Measurements from ENCODE around the gene GRIA4. TPM values are rescaled to one million over a fixed set of nuclear protein-coding genes. Genes with fewer than 3 reads are reported as not detected.
A peak's percentile ranks its signal among the peaks of the same experiment; 100 is the strongest.

The GRIA4 gene
- total RNA-seq (2021), result not detected in 2 replicates
- Bru-seq, nascent RNA, result percentile 0 among the genes with signal in this experiment
- BruChase-seq, experiment 1, labeled RNA remaining after a 2-hour chase, result percentile 0 among the genes with signal in this experiment
- not detected for BruChase-seq, experiment 2, labeled RNA remaining after a 6-hour chase
- long read RNA-seq, partial matches to known transcripts, result 0 of 1 reads
- long read RNA-seq, other reads (novel, unspliced or antisense), result 1 of 1 reads

DNA sequence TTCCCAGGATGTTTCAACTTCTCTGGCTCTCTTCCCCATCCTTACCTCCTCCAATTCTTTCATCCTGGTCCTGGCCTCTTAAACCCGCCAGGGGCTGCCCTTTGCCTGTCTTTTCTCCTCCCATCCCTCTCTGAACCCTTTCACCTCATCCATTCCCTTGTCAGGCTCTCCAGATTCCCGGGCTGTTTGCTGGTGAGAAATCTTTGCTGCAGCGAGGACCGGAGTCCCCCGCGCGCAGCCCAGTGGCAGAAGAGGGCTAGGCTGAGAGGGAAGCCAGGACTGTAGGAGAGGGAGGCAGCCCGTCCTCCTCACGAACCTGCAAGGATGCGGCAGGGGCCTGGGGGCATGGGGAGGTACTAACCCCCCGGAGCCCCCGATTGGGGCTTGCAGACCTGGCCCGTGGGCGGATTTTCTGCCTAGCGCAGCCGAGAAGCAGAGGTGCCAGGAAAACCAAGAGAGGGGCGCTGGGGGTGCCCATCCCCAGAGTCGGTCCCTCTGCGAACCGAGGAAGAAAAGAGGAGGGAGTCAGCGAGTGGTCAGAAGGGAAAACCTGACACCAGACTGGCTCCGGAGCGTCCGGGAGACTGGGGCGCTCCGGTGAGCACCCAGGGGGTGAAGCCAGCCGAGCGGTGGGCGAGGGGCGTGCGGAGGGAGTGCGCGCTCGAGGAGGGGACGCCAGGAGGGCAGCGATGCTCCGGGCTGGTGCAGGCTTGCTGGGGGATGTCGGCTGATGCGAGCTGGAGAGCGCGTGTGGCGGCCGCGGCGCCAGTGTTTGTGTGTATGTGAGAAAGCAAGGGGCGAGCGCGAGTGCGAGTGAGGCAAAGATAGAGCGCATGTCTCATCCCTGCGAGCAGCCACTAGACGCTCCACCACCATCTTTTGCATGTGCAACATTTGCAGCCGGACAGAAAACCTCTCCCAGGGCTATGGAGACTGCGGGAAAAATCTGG lies at the start of gene GRIA4:
Gene GRIA4, plus strand, starts transcription at position 242 of the 950 bp plus-strand sequence. CDS start 925 bp downstream, outside the sequence.
- no peak within 1 kb of the TSS for H3K4me3 ChIP-seq
- no TSS peak for BruUV-seq (replicated peaks)
- TF ChIP-seq, protein P1, sequence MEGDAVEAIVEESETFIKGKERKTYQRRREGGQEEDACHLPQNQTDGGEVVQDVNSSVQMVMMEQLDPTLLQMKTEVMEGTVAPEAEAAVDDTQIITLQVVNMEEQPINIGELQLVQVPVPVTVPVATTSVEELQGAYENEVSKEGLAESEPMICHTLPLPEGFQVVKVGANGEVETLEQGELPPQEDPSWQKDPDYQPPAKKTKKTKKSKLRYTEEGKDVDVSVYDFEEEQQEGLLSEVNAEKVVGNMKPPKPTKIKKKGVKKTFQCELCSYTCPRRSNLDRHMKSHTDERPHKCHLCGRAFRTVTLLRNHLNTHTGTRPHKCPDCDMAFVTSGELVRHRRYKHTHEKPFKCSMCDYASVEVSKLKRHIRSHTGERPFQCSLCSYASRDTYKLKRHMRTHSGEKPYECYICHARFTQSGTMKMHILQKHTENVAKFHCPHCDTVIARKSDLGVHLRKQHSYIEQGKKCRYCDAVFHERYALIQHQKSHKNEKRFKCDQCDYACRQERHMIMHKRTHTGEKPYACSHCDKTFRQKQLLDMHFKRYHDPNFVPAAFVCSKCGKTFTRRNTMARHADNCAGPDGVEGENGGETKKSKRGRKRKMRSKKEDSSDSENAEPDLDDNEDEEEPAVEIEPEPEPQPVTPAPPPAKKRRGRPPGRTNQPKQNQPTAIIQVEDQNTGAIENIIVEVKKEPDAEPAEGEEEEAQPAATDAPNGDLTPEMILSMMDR (conservative IDR thresholded peaks at IDR 0.05), result no peak
- TF ChIP-seq EZH2 (IDR thresholded peaks at IDR 0.05; ENCODE audit: low read depth), result no peak
- ChIA-PET POLR2A (ENCODE audit: unreplicated experiment) (interaction anchor here (0.7 kb wide), 1 partner anchor 144 kb away, joined by 4 read pairs; no protein-coding TSS in a partner anchor), CTCF (no interaction called here)
- intact Hi-C loops (cut with micrococcal nuclease; ENCODE audit: unreplicated experiment), result no loop called here
- DNase-seq, result no peak
- H3F3A ChIP-seq (ENCODE audit: insufficient read depth, low read depth), result no peaks in the 10 kb centered on the region
- H3K79me2 ChIP-seq (ENCODE audit: low read depth), result no peaks in the 10 kb centered on the region
- H3K4me1 ChIP-seq (replicated peaks; ENCODE audit: insufficient read depth), result no peaks in the 10 kb centered on the region
- peak within 1 kb of the TSS; percentile 42; the same call in 1 of the 2 replicates for H2AFZ ChIP-seq
- H3K9me3 ChIP-seq (ENCODE audit: insufficient read depth, low read depth), result no peaks in the 10 kb centered on the region
- no peaks in the 10 kb centered on the region for H3K27me3 ChIP-seq (ENCODE audit: insufficient read depth, low read depth)
- no peaks in the 10 kb centered on the region for H4K20me1 ChIP-seq (ENCODE audit: insufficient read depth)
- no peak within 1 kb of the TSS for H3K27ac ChIP-seq
- no peaks in the 10 kb centered on the region for H3K9me2 ChIP-seq (ENCODE audit: insufficient read depth)
- no peaks in the 10 kb centered on the region for H3K36me3 ChIP-seq (ENCODE audit: low read depth)
- H3K4me2 ChIP-seq, result peak within 1 kb of the TSS; percentile 33; the same call in 1 of the 2 replicates

DNA sequence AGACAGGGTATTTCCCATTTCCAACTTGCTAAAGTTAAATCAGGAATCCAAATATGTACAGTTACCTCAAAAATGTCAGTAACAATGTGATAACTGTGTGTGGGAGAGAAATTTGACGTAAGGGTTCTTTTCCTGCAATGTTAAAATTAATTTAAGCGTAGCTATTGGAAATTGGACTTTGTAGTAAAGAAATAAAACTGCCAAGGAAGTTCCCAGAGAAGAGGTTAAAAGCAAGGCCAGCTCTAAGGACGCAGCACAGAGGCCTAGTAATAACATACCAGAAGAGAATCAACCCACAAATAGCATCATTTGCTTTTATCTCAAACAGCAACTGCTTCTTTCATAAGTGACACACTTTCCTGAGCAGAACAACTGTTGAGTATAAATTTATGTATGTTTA lies 36.8 kb upstream of the GRIA4 start:
- intact Hi-C loops (cut with micrococcal nuclease; ENCODE audit: unreplicated experiment), result no loop called here
- Histone ChIP-seq H3K9me2 (ENCODE audit: insufficient read depth) (no peaks in the 10 kb centered on the region; the same call in 1 of the 2 replicates), H3K9me3 (ENCODE audit: insufficient read depth, low read depth) (no peaks in the 10 kb centered on the region), H3K36me3 (ENCODE audit: low read depth) (no peaks in the 10 kb centered on the region), H3K27ac (no peak overlapping the region), H4K20me1 (ENCODE audit: insufficient read depth) (no peaks in the 10 kb centered on the region), H3K79me2 (ENCODE audit: low read depth) (no peaks in the 10 kb centered on the region), H2AFZ (0 out of 2 replicates have a peak overlapping the region, but pooled peaks have one; percentile 8), H3K4me3 (no peak overlapping the region), H3K4me2 (no peak overlapping the region), H3F3A (ENCODE audit: insufficient read depth, low read depth) (no peaks in the 10 kb centered on the region; the same call in 1 of the 2 replicates), H3K27me3 (ENCODE audit: insufficient read depth, low read depth) (no peaks in the 10 kb centered on the region), H3K4me1 (replicated peaks; ENCODE audit: insufficient read depth) (0 out of 2 replicates have a peak, but pooled peaks cover 6% of the 10 kb centered on the region)
- DNase-seq, result no peak
- POLR2A ChIA-PET (ENCODE audit: unreplicated experiment), result no interaction called here
- BruUV-seq (replicated peaks), result no TSS peak
- CTCF ChIA-PET, result no interaction called here
- TF ChIP-seq EZH2 (IDR thresholded peaks at IDR 0.05; ENCODE audit: low read depth), result no peak
- TF ChIP-seq, protein P1 (conservative IDR thresholded peaks at IDR 0.05), result no peak

DNA sequence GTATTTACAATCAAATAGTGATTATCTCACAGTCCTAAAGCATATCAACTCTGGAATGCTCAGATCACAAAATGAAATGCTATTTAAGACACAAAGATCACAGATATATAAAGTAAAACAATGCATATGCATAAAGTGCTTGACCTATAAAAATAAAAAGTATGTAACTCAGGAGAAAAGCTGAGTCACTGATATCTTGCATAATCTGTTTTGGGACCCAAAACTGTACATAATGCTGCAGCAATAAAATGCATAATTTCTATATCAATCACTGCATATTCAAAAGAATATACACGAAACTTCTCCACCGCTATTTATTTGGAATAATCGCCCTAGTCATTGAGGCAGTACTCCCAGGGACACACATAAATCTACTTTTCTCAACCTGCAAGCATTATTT lies 34.9 kb upstream of the GRIA4 start:
- BruUV-seq (replicated peaks), result no TSS peak
- TF ChIP-seq, protein P1 (conservative IDR thresholded peaks at IDR 0.05), result no peak
- TF ChIP-seq EZH2 (IDR thresholded peaks at IDR 0.05; ENCODE audit: low read depth), result no peak
- H3K27me3 ChIP-seq (ENCODE audit: insufficient read depth, low read depth), result no peaks in the 10 kb centered on the region
- H3K36me3 ChIP-seq (ENCODE audit: low read depth), result no peaks in the 10 kb centered on the region
- no peak overlapping the region for H3K4me3 ChIP-seq
- no peaks in the 10 kb centered on the region for H3K9me3 ChIP-seq (ENCODE audit: insufficient read depth, low read depth)
- no peak overlapping the region for H3K4me2 ChIP-seq
- no peaks in the 10 kb centered on the region for H4K20me1 ChIP-seq (ENCODE audit: insufficient read depth)
- no peaks in the 10 kb centered on the region for H3F3A ChIP-seq (ENCODE audit: insufficient read depth, low read depth)
- intact Hi-C loops (cut with micrococcal nuclease; ENCODE audit: unreplicated experiment), result no loop called here
- H2AFZ ChIP-seq, result no peak overlapping the region
- DNase-seq, result no peak
- H3K9me2 ChIP-seq (ENCODE audit: insufficient read depth), result no peaks in the 10 kb centered on the region
- CTCF ChIA-PET, result no interaction called here
- POLR2A ChIA-PET (ENCODE audit: unreplicated experiment), result no interaction called here
- 0 out of 2 replicates have a peak, but pooled peaks cover 6% of the 10 kb centered on the region for H3K4me1 ChIP-seq (replicated peaks; ENCODE audit: insufficient read depth)
- no peak overlapping the region for H3K27ac ChIP-seq
- H3K79me2 ChIP-seq (ENCODE audit: low read depth), result no peaks in the 10 kb centered on the region
